Endothelial cell of umbilical vein (primary cell): Measurements from ENCODE around the gene ZNF385B.

Experiments
- CTCF ChIP-seq, 2 donors: IDR thresholded peaks; 1 replicate in 1 of 2; 2 replicates in 1 of 2; pipeline ENCODE4 v1.5.1; 2011; ENCODE audit warnings: low read length in 2 of 2, mild to moderate bottlenecking in 2 of 2, moderate library complexity in 2 of 2, control low read depth in 1 of 2, inconsistent platforms in 1 of 2, low read depth in 1 of 2; ENCODE audit not compliant: insufficient read depth in 1 of 2; ENCODE audit errors: extremely low read depth in 1 of 2
- EZH2 ChIP-seq: IDR thresholded peaks from 2 replicates; pipeline ENCODE4 v1.6.1; 2012; ENCODE audit warnings: borderline replicate concordance, low read depth, mild to moderate bottlenecking, moderate library complexity, low read length, inconsistent platforms; ENCODE audit not compliant: severe bottlenecking
- FOS ChIP-seq: IDR thresholded peaks from 2 replicates; pipeline ENCODE4 v1.6.1; 2011; ENCODE audit warnings: mild to moderate bottlenecking, low read length, moderate library complexity, borderline replicate concordance; ENCODE audit not compliant: insufficient read depth
- JUN ChIP-seq: IDR thresholded peaks from 2 replicates; pipeline ENCODE4 v1.6.1; 2011; ENCODE audit warnings: borderline replicate concordance, low read depth; ENCODE audit not compliant: insufficient read length, insufficient read depth
- POLR2A ChIP-seq: IDR thresholded peaks from 2 replicates; pipeline ENCODE4 v1.6.1; 2012; ENCODE audit warnings: low read depth, mild to moderate bottlenecking, control low read depth, low read length
- POLR2AphosphoS5 ChIP-seq: IDR thresholded peaks from 2 replicates; pipeline ENCODE4 v1.6.1; 2012; ENCODE audit warnings: low read depth, mild to moderate bottlenecking, control low read depth, low read length, moderate library complexity; ENCODE audit not compliant: insufficient read depth

GRCh38 chr2:179565807-179566206, 295.6 kb downstream of the ZNF385B start:
- TF ChIP-seq POLR2AphosphoS5 (no peak), EZH2 (no peak), POLR2A (no peak), CTCF (IDR thresholded peaks at IDR 0.05; ENCODE audit: extremely low read depth in 1 of 2, insufficient read depth in 1 of 2, low read depth in 1 of 2, low read length in 2 of 2) (no peak), FOS (no peak), JUN (no peak)
